HG03457 (cell line): ENCODE measurements around the gene PALD1.

Source experiments
- ATAC-seq: cut with Tn5 transposase; IDR thresholded peaks from one replicate; pipeline ENCODE4 v1.9.1; 2021; ENCODE audit warnings: moderate number of reproducible peaks; ENCODE audit not compliant: unreplicated experiment

The PALD1 gene

DNA sequence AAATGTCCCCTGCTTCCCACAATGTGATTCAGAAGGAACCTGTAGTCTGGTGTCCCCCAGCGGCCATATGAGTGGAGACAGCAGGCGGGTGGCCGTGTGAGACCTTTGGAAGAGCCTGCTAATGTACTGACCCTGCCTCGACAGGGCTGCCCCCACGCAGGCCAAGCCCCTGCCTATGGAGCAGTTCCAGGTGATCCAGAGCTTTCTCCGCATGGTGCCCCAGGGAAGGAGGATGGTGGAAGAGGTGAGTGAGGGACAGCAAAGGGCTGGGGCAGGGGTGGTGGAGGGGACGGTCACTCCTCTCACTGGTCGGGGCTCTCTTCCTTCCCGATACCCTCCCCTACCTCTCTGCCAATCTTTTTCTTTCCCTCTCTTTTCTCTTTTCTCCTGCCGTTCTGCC lies 55.7 kb downstream of the PALD1 start:
- ATAC-seq = no peak

DNA sequence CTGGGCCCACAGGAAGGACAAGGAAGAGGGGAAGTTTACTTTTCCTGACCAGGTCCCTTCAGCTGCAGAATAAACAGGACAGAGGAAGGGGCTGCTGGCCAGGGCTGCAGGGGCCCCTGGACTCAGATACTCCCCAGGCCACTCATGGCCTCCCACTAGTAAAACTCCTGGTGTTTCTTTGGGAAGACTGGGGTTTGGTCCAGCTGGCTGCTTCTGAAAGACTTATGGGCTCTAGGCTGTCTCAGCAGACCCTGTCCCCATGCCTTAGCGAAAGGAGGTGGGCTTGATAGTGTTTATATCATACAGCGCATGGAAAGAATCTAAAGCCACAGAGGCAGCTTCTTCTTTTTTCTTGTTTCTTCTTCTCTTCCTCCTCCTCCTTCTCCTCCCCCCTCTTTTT lies 56.4 kb downstream of the PALD1 start:
- no peak for ATAC-seq

DNA sequence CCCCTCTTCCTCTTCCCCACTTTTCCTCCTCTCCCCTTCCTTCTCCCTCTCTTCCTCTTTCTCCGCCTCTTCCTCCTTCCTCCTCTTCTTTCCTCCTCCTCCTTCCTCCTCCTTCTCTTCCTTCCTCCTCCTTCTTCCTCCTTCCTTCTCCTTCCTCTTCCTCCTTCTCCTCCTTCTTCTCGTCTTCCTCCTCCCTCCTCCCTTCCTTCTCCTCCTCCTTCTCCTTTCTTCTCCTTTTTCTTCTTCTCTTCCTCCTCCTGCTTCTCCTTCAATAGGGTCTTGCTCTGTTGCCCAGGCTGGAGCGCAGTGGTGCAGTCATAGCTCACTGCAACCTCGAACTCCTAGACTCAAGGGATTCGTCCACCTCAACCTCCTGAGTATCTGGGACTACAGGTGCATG lies 56.9 kb downstream of the PALD1 start:
- ATAC-seq = no peak

DNA sequence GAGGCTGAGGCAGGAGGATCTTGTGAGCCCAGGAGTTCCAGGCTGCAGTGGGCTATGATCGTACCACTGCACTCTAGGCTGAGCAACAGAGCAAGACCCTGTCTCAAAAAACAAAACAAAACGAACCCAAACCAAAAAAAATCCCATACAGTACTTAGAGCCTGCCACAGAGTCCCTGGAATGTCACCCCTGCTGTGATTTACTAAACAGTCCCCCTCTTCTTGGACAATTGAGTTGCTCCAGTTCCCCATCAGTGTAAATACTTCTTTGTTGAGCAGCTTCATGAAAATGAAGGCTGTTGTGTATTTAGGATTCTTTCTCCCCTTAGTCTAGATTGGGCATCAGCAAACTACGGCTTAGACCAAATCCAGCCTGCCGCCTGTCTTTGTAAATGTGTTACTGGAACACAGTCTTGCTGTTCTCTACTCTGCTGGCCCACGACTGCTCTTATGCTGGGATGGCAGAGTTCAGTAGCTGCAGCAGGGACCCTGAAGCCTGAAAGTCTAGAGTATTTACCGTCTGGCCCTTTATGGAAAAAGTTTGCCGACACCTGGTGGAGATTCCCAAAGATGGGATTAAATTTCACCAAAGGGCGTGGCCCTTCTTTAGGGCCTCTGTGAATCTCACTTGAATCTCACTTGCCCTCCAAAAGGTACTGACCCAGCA lies 57.8 kb downstream of the PALD1 start:
- ATAC-seq = no peak

DNA sequence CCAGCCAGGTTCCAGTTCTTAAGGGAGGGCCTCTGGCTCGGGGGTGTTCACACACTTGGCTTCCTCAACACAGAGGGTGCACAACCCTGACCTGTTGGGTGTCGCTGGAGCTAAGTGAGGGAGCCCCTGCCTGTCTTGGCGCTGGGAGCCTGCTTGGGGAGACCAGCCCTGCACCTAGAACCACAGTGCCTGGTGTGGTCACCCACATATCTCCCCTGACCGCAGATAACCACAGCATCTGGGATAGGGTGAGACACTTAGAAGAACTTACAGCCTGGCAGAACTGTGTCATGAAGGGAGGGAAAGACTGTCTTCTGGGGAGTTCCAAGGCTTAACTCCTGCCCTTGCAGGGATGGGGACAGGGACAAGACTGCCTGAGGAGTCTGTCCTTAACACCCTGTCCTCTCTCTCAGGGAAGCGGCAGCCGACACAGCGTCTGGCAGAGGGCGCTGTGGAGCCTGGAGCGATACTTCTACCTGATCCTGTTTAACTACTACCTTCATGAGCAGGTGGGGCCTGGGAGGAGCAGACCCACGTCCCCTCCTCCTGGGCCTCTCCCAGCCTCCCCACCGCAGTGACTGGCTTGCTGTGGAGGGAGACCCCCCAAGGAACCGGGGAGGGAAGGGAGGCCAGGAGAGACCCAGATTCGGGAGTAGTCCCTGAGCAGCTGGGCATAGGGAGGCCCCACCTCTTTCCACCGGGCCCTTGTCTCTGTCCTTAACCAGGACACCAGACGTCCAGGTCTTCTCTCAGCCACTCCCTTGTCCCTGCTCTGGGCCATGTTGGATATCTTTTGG lies 59.0 kb downstream of the PALD1 start:
- ATAC-seq = no peak

DNA sequence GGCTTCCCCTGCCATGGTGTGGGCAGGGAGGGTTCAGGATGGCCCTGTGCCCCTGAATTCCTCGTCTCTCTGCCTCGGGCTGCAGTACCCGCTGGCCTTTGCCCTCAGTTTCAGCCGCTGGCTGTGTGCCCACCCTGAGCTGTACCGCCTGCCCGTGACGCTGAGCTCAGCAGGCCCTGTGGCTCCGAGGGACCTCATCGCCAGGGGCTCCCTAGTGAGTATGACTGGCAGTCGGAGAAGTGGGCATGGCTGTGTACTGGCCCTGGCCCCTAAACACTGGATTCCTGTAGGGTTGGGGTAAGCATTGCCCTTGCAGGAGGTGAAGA lies 59.6 kb downstream of the PALD1 start:
- ATAC-seq = no peak

DNA sequence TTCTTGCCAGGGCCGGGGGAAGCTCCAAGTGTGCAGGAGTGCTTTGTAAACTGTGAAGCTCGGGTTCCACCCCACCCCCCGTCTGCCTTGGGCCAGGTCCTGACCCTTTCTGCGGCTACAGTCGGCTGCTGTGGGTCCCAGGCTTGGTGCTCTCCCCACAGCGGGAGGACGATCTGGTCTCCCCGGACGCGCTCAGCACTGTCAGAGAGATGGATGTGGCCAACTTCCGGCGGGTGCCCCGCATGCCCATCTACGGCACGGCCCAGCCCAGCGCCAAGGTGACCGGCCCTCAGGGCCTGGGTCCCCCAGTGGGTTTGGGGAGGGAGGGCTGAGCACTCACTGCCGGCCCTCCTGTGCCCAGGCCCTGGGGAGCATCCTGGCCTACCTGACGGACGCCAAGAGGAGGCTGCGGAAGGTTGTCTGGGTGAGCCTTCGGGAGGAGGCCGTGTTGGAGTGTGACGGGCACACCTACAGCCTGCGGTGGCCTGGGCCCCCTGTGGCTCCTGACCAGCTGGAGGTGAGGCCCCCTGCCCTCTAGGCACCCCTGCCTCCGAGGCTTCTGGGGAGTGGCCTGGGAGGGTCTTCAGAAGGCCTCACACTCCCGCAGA lies 60.3 kb downstream of the PALD1 start:
- no peak for ATAC-seq

DNA sequence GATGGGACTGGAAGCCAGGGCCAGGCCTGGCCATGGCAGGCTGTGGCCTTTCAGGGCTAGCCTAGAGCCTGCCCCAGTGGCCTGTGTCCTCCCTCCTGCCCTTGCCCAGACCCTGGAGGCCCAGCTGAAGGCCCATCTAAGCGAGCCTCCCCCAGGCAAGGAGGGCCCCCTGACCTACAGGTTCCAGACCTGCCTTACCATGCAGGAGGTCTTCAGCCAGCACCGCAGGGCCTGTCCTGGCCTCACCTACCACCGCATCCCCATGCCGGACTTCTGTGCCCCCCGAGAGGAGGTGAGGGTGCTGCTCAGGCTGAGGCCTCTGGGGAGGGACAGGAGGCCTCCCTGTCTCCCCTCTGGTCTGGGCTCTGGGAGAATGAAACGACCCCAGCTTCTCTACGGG lies 60.9 kb downstream of the PALD1 start:
- ATAC-seq = no peak

DNA sequence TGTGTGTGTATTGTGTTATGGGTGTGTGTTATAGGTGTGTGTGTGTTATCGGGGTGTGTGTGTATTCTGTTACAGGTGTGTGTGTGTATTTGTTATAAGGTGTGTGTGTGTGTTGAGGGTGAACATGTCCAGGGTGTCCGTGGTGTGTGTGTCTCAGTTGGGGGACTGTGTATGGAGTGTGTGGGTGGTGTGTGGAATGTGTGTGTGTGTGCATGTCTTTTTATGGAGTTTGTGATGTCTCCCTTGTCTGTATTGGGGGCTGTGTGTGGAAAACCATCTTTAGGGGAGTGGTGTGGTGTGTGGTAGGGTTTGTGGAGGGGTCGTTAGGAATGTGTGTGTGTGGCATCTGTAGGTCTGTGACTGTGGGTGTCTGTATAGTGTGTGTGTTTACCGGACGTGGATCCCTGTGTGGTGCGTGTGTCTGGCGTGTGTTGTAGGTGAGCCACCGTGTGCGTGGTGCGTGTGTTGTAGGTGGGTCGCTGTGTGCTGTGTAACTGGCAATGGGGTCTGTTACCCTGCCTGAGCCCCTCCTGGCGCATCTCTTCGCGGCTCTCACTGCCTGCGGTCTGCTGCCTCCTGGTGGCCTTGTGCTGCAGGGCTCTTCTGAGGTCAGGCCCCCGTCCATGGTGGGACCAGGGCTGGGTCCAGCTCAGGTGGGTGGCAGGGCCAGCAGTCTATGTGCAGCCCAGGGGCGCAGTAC lies 61.7 kb downstream of the PALD1 start:
- ATAC-seq = no peak

DNA sequence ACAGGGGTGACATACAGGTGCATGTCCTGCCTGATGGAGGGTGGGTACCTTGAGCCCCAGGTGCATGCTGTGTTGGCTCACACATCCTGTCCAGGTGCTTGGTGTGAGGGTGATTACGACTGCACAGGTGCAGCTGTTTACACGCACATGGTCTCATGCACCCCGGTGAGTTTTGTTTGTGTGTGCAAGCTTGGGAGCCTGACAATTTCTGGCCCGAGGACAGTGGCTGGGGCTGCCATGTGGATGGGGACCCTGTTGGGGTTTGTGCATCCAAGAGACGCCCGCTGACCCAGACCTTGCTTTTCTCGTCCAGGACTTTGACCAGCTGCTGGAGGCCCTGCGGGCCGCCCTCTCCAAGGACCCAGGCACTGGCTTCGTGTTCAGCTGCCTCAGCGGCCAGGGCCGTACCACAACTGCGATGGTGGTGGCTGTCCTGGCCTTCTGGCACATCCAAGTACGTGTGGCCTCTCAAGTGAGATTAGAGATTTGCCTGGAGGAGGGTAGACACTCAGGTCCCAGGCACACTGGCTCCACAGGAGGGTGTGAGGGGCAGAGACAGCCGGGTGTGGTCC lies 62.3 kb downstream of the PALD1 start:
- no peak for ATAC-seq

DNA sequence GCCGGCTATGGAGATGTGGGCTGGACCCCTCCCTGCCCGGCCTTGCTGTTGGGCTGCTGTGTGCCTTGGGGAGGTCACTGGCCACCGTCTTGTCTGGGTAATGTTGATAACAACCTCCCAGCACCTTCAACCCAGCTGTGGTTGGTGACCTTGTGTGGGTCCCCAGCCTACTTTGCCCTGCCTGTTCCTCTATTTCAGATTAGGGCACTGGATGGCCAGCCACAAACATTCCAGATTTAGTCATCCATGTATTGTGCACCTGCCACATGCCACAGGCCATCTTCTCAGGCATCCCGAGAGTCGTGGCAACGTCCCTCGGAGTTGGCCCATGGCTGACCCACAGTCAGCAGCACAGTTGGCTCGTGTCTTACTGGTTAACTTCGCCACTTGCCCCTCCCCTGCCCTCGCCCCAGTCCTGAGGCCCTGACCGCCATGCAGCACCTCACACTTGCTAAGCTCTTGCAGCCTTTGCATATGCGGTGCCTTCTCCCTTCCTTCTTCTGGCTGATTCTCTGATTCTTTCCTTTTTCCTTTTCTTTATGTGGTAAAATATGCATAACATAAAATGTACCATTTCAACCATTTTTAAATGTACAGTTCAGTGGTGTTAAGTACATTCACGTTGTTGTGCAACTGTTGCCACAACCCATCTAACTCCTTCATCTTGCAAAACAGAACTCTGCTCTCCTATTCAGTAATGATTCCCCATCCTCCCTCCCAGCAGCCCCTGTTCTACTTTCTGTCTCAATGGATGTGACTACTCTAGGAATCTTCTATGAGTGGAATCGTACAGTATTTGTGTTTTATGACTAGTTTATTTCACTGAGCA lies 63.4 kb downstream of the PALD1 start:
- ATAC-seq = no peak

DNA sequence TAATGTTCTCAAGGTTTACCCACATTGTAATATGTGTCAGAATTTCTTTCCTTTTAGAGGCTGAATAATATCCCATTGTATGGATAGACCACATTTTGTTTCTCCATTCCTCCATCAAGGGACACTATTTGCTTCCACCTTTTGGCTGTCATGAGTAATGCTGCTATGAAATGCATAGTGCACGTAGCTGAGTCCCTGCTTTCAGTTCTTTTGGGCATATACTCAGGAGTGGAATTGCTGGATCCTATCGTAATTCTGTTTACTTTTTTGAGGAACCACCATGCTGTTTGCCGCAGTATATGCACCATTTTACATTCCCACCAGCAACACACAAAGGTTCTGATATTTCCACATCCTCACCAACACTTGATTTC lies 64.0 kb downstream of the PALD1 start:
- ATAC-seq = no peak

DNA sequence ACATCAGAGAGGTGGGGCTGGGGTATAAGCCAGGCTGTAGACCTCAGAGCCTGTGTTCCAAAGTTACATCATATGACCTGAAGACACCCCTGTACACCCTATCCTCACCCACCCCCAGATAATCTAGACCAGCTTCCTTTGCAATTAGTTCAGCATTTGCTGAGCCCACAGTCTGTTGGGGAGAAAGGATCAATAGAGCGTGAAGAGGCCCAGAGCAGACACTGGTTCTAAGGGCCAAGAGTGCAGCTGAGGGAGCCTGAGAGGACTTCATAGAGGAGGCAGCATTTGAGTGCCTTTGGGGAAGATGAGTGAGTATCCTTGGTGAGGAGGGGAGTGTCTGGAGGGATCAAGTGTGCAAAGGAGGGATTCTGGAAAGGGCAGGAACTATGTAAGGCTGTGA lies 65.3 kb downstream of the PALD1 start:
- no peak for ATAC-seq

DNA sequence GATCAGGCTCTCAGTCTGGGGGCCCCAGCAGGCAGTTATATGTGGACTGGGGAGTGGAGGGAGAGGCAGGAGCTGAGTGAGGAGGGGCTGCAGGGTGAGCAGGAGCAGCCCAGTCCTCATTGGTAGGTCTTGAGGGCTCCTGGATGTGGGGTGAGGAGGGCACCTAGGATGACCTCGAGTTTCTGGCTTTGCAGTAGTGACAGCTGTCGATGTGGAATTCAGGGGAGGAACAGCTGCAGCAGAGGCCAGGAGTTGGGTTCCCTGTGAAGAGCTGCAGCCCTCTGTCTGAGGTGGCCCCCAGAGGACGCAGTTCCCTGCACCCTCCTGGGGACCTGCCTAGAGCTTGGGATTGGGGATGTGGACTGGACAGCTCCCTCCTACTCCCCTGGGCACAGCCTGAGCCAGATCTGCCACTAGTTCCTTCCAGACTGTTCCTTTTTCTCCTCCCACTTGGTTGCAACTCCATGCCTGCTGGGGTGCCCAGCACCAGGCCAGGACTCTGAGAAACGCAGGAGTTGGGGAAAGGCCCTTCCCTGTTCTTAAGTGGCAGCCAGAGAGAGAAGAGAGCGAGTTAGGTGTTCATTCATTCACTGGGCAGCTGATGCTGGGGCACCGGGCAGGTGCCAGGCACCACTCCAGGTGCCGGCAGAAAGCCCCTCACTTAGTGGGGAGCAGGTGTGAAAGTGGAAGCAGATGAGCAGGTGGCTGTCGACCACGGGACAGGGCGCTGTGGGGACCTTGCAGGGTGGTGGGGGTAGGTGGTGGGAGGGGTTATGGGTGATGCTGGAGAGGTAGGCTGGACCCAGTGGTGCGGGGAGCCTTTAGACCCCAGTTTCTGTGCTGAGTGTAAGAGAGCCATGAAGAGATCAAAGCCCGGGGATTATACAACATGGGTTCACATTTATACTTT lies 66.1 kb downstream of the PALD1 start:
- no peak for ATAC-seq

DNA sequence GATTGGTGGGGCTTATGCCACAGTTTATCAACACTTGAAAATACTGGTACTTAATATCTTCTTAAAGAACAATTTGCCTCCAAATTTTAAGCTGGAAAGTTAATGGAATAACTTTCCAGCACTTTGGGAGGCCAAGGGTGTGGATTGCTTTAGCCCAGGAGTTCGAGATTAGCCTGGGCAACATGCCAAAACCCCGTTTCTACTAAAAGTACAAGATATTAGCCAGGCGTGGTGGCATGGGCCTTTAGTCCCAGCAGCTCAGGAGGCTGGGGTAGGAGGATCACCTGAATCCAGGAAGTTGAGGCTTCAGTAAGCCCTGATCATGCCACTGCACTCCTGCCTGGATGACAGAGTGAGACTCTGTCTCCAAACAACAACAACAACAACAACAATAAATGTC lies 68.0 kb downstream of the PALD1 start:
- no peak for ATAC-seq

DNA sequence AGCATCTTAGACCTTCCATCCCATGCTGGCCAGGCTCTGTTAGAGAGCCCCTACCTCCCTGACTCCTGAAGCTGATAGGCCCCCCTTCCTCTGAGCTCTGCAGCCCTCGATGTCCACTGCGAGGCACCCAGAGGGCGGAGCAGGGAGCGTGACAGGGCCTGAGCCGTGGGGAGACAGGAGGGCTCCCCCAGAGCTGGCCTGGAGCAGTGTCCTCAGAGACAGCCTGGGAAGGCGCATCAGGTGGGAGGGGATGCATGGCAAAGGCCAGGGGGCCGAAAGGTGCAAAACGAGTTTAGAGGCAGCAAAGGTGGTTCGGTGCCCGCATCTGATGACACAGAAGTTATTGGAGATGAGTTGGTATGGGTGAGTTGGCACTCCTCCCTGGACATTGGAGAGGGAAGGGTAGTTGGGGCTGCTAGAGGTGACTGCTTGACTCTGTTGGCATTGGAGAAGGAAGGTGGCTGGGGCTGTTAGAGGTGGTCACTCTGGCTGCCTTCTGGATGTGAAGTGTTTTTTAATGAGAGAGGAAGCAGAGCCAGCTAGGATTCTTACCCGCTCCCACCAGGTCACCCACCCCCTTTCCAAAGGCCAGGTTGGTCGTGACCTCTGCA lies 70.9 kb downstream of the PALD1 start:
- no peak for ATAC-seq

DNA sequence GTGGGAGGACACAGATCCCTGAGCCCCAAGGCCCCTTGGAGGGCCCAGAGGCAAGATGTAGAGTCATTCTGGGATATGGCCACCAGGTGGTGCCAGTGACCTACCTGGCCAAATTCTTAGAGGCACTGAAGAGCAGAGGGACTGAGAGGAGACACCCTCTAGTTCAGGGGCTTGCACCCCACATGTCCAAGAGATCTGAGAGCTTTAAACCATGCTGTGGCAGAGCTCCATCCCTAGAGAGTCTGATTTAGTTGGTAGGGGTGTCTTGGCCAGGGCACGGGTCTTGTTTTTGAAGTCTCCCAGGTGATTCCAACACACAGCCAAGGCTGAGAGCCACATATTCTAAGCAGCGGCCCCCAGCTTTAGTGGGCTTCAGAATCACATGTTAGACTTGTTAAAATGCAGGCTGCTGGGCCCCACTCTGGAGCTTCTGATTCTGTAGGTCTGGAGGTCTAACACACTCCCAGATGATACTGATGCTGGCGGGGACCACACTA lies 71.4 kb downstream of the PALD1 start:
- ATAC-seq = no peak

DNA sequence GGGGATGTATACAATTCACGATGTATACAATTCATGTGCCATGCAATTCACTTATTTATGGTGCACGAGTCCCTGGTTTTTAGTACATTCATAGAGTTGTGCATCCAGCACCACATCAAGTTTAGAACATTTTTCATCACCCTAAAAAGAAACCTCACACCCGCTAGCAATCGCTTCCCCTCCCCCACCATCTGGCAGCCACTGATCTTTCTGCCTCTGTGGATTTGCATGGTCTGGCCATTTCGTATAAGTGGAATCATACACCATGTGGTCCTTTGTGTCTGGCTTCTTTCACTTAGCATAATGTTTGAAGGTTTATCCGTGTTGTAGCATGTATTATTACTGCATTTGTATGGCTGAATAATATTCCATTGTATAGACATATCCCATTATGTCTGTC lies 71.9 kb downstream of the PALD1 start:
- ATAC-seq = no peak

DNA sequence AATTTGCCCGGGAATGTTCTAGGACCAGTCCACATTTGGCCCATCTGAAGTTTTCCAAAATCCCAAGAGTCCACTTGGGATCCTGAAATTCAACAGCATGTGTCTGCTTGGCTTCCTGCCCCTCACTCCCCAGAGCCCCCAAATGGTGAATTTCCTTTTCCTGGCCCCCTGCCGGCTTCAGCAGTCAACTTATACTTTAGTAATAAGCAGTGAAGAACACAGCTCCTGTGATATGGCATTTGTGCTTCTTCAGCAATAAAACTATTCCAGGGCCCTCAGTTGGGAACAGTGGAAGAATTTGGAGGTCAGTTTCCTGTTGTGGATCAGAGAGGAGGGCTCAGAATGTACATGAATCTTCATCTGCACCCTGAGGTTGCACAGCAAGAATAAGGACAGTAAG lies 72.9 kb downstream of the PALD1 start:
- ATAC-seq = no peak
